Vagina (tissue), 2 donors: Measurements from ENCODE around the gene MRPL27. TPM values are rescaled to one million over a fixed set of nuclear protein-coding genes. Genes with fewer than 3 reads are reported as not detected.

Experiments used
- DNase-seq, 2 donors: peaks; one replicate each; pipeline ENCODE4 v3.0.0-alpha.2; 2017; ENCODE audit errors: extremely low spot score in 2 of 2
- H3K27ac ChIP-seq: fragments of 200-600 bp; sonication (generic); one replicate; pipeline ENCODE4 v1.5.1; 2019
- H3K27me3 ChIP-seq: fragments of 200-600 bp; sonication (generic); one replicate; pipeline ENCODE4 v1.5.1; 2019
- H3K36me3 ChIP-seq, 2 donors: fragments of 200-600 bp; sonication (generic); one replicate each; pipeline ENCODE4 v1.5.1; 2017 to 2019
- H3K4me1 ChIP-seq: fragments of 200-600 bp; sonication (generic); one replicate; pipeline ENCODE4 v1.5.1; 2019
- H3K4me3 ChIP-seq, 2 donors: fragments of 200-600 bp; sonication (generic); 1 replicate in 1 of 2; 2 replicates in 1 of 2; pipeline ENCODE4 v1.5.1; 2016 to 2019
- H3K9me3 ChIP-seq: fragments of 200-600 bp; sonication (generic); one replicate; pipeline ENCODE4 v1.5.1; 2019
- POLR2A ChIP-seq, 2 donors: fragments of 450-650 bp; IDR thresholded peaks; one replicate each; pipeline ENCODE4 v1.6.1; 2017; ENCODE audit warnings: antibody characterized with exemption in 2 of 2, mild to moderate bottlenecking in 2 of 2, moderate library complexity in 2 of 2
- POLR2AphosphoS5 ChIP-seq, 2 donors: sonication (generic); formaldehyde crosslinking; IDR thresholded peaks; one replicate each; pipeline ENCODE4 v1.9.0; 2017; ENCODE audit warnings: antibody characterized with exemption in 2 of 2, mild to moderate bottlenecking in 2 of 2, low read depth in 1 of 2; ENCODE audit not compliant: insufficient read depth in 1 of 2
- intact Hi-C: fragments of 100-400 bp; cut with DNase I; formaldehyde crosslinking; loops from one replicate; pipeline ENCODE4 v1.15.1; 2023
- total RNA-seq: library from RNA; depleted of rRNA; stranded (reverse); fragments of >200 nt; gene quantifications from one replicate; pipeline ENCODE4 v1.2.3, GENCODE V29; 2016
- TF ChIP-seq, protein P1 (sequence below), 3 experiments: fragments of 450-650 bp in 2 of 3; fragments of 200-600 bp in 1 of 3; sonication (generic) in 1 of 3; IDR thresholded peaks; one replicate each; pipeline ENCODE4 v1.5.1; 2017 to 2019; ENCODE audit warnings: antibody characterized with exemption in 3 of 3, mild to moderate bottlenecking in 2 of 3, moderate library complexity in 2 of 3

Gene MRPL27
- total RNA-seq, 1 donor from 2014 or later: 41.7 TPM

DNA sequence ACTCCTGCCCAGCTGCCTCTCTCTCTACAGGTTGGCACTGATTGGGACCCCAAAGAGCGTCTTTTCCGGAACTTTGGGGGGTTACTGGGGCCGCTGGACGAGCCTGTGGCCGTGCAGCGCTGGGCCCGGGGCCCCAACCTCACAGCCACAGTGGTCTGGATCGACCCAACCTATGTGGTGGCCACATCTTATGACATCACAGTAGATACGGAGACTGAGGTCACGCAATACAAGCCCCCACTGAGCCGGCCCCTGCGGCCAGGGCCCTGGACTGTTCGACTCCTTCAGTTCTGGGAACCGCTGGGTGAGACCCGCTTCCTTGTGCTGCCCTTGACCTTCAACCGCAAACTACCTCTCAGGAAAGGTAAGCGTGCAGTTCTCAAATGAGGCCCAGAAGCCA is 14.8 kb downstream of the MRPL27 start:
- intact Hi-C loops: loop anchor here (10.0 kb wide), 1 partner anchor 117 kb away; the partner anchor contains the start of gene RSAD1
- Histone ChIP-seq H3K36me3 (peaks cover 0 to 60% of the 10 kb centered on the region in 2 donors), H3K27me3 (no peaks in the 10 kb centered on the region), H3K4me1 (peaks cover 9% of the 10 kb centered on the region), H3K9me3 (no peaks in the 10 kb centered on the region), H3K4me3 (no peak overlapping the region), H3K27ac (no peak overlapping the region)
- no peak for DNase-seq
- TF ChIP-seq POLR2AphosphoS5 (IDR thresholded peaks at IDR 0.05; ENCODE audit: insufficient read depth in 1 of 2, low read depth in 1 of 2) (no peak), POLR2A (IDR thresholded peaks at IDR 0.05) (no peak)
- TF ChIP-seq, protein P1, sequence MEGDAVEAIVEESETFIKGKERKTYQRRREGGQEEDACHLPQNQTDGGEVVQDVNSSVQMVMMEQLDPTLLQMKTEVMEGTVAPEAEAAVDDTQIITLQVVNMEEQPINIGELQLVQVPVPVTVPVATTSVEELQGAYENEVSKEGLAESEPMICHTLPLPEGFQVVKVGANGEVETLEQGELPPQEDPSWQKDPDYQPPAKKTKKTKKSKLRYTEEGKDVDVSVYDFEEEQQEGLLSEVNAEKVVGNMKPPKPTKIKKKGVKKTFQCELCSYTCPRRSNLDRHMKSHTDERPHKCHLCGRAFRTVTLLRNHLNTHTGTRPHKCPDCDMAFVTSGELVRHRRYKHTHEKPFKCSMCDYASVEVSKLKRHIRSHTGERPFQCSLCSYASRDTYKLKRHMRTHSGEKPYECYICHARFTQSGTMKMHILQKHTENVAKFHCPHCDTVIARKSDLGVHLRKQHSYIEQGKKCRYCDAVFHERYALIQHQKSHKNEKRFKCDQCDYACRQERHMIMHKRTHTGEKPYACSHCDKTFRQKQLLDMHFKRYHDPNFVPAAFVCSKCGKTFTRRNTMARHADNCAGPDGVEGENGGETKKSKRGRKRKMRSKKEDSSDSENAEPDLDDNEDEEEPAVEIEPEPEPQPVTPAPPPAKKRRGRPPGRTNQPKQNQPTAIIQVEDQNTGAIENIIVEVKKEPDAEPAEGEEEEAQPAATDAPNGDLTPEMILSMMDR (IDR thresholded peaks at IDR 0.05): no peak

DNA sequence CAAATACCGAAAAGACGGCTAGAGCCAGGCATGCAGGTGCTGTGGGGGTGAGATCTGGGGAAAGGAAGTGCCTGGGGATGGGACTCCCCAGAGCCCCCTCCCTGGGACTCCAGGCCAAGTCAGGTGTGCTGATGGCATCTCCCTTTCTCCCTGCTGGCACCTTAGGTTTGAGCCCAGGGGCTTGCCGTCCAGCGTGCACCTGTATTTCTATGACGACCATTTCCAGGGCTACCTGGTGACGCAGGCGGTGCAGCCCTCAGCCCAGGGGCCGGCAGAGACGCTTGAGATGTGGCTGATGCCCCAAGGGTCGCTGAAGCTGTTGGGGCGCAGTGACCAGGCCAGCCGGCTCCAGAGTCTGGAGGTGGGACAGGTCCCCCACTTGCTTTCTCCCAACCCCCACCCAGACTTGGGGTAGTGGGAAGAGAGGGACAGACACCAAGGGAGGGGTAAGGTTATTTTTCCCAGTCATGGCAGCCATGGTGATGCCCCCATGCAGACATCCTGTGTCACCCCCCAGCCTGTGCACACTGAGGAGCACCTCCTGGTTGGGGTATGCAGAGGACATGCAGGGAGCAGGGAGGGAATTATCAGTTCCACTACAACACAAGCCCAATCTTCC is 16.0 kb downstream of the MRPL27 start:
- Histone ChIP-seq H3K9me3 (no peaks in the 10 kb centered on the region), H3K4me3 (no peak overlapping the region), H3K36me3 (peaks cover 0 to 60% of the 10 kb centered on the region in 2 donors), H3K27ac (no peak overlapping the region), H3K4me1 (peaks cover 5% of the 10 kb centered on the region), H3K27me3 (no peaks in the 10 kb centered on the region)
- no peak for DNase-seq
- intact Hi-C loops: loop anchor here (10.0 kb wide), 1 partner anchor 118 kb away; the partner anchor contains the start of gene RSAD1
- TF ChIP-seq POLR2A (IDR thresholded peaks at IDR 0.05) (no peak), POLR2AphosphoS5 (IDR thresholded peaks at IDR 0.05; ENCODE audit: insufficient read depth in 1 of 2, low read depth in 1 of 2) (no peak)
- TF ChIP-seq, protein P1 (IDR thresholded peaks at IDR 0.05): no peak

DNA sequence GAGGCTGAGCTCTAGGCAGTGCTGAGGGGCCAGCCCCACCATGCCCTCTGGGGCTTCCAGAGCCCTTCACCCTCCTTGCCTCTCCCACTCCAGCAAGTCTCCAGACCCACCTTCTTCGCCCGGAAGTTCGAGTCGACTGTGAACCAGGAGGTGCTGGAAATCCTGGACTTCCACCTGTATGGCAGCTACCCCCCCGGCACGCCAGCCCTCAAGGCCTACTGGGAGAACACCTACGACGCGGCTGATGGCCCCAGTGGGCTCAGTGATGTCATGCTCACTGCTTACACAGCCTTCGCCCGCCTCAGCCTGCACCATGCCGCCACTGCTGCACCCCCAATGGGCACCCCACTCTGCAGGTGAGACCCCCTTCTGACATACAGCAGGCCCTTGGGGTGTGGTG is 16.6 kb downstream of the MRPL27 start:
- no peak overlapping the region for H3K4me3 ChIP-seq
- intact Hi-C loops: loop anchor here (10.0 kb wide), 1 partner anchor 118 kb away; the partner anchor contains the start of gene RSAD1
- H3K9me3 ChIP-seq: no peaks in the 10 kb centered on the region
- no peak for TF ChIP-seq POLR2A (IDR thresholded peaks at IDR 0.05)
- TF ChIP-seq POLR2AphosphoS5 (IDR thresholded peaks at IDR 0.05; ENCODE audit: insufficient read depth in 1 of 2, low read depth in 1 of 2): no peak
- TF ChIP-seq, protein P1 (IDR thresholded peaks at IDR 0.05): no peak
- no peaks in the 10 kb centered on the region for H3K27me3 ChIP-seq
- H3K36me3 ChIP-seq: peaks cover 0 to 60% of the 10 kb centered on the region in 2 donors
- no peak for DNase-seq
- H3K27ac ChIP-seq: no peak overlapping the region
- peaks cover 8% of the 10 kb centered on the region for H3K4me1 ChIP-seq

DNA sequence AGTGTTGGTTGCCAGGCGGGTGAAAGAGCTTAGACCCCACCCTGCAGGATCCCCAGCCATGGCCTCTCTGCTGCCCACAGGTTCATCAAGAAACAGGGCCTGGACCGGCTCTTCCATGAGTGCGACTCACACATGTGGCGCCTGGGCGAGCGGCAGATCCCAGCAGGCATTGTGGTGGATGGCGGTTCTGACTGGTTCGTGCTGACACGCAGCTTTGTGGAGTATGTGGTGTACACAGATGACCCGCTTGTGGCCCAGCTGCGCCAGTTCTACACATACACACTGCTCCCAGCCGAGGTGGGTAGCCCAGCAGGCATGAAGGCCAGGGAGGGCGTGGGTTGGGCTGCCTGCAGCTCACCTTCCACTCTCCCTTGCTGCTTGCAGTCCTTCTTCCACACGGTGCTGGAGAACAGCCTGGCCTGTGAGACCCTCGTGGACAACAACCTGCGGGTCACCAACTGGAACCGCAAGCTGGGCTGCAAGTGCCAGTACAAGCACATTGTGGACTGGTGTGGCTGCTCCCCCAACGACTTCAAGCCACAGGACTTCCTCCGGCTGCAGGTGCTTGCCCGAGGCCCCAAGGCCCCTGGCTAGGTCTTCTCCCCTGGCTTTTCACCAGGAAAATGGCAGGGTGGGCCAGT is 17.2 kb downstream of the MRPL27 start:
- Histone ChIP-seq H3K27ac (no peak overlapping the region), H3K27me3 (no peaks in the 10 kb centered on the region), H3K4me3 (no peak overlapping the region), H3K9me3 (no peaks in the 10 kb centered on the region), H3K4me1 (peaks cover 8% of the 10 kb centered on the region), H3K36me3 (peaks cover 0 to 60% of the 10 kb centered on the region in 2 donors)
- intact Hi-C loops: loop anchor here (10.0 kb wide), 1 partner anchor 119 kb away; the partner anchor contains the start of gene RSAD1
- DNase-seq: no peak
- TF ChIP-seq POLR2AphosphoS5 (IDR thresholded peaks at IDR 0.05; ENCODE audit: insufficient read depth in 1 of 2, low read depth in 1 of 2) (no peak), POLR2A (IDR thresholded peaks at IDR 0.05) (no peak)
- TF ChIP-seq, protein P1 (IDR thresholded peaks at IDR 0.05): no peak

DNA sequence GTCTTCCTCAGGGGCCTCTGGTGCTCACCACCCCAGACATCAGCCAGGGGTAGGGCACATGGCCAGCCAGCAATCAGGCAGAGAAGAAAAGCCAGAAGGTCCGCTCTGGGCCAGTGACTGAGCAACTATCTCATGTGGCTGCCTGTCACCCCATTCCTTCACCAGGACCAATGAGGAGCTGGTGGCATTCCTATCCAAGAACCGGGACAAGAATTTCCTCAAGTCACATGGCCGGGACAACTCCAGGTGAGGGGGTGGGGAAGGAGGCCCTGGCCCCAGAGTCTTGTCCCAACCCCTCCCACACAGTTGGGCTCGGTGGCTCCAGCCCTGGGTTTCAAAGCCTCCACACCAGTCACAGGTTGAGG is 17.7 kb downstream of the MRPL27 start:
- no peak for DNase-seq
- Histone ChIP-seq H3K4me1 (peaks cover 8% of the 10 kb centered on the region), H3K27me3 (no peaks in the 10 kb centered on the region), H3K4me3 (no peak overlapping the region), H3K27ac (no peak overlapping the region), H3K9me3 (no peaks in the 10 kb centered on the region), H3K36me3 (peaks cover 0 to 60% of the 10 kb centered on the region in 2 donors)
- intact Hi-C loops: loop anchor here (10.0 kb wide), 1 partner anchor 119 kb away; the partner anchor contains the start of gene RSAD1
- TF ChIP-seq POLR2AphosphoS5 (IDR thresholded peaks at IDR 0.05; ENCODE audit: insufficient read depth in 1 of 2, low read depth in 1 of 2) (no peak), POLR2A (IDR thresholded peaks at IDR 0.05) (no peak)
- TF ChIP-seq, protein P1 (IDR thresholded peaks at IDR 0.05): no peak
